Calu3 (cell line): ENCODE data around the gene KLHDC10. TPM values are rescaled to one million over a fixed set of nuclear protein-coding genes. Genes with fewer than 3 reads are reported as not detected.

ENCODE experiments used
- BruUV-seq: library from RNA; stranded (reverse); fragments of 400-500 nt; replicated peaks from 2 replicates; lab custom pipeline; 2021; lab: Mats Ljungman, UMichigan
- CTCF ChIA-PET: fragments of 300-600 bp; sonication (Branson Sonifier 250); formaldehyde crosslinking; loops from one replicate; lab custom pipeline; 2022; ENCODE audit warnings: antibody characterized with exemption; lab: Charles Lee
- DNase-seq: peaks from one replicate; pipeline ENCODE4 v3.0.0; 2022
- H3K27ac Mint-ChIP-seq: one replicate; pipeline ENCODE4 v1.8.0; 2022; ENCODE audit warnings: mixed read lengths; ENCODE audit not compliant: unreplicated experiment
- H3K27me3 Mint-ChIP-seq: one replicate; pipeline ENCODE4 v1.8.0; 2022; ENCODE audit warnings: mixed read lengths; ENCODE audit not compliant: unreplicated experiment
- H3K36me3 Mint-ChIP-seq: one replicate; pipeline ENCODE4 v1.8.0; 2022; ENCODE audit warnings: mild to moderate bottlenecking, moderate library complexity, mixed read lengths; ENCODE audit not compliant: insufficient read depth, unreplicated experiment
- H3K4me1 Mint-ChIP-seq: one replicate; pipeline ENCODE4 v1.8.0; 2022; ENCODE audit warnings: mild to moderate bottlenecking, low read depth, mixed read lengths; ENCODE audit not compliant: unreplicated experiment
- H3K4me3 Mint-ChIP-seq: one replicate; pipeline ENCODE4 v1.8.0; 2022; ENCODE audit warnings: mild to moderate bottlenecking, low read depth, moderate library complexity, mixed read lengths; ENCODE audit not compliant: unreplicated experiment
- H3K9me3 Mint-ChIP-seq: one replicate; pipeline ENCODE4 v1.8.0; 2022; ENCODE audit warnings: low read depth, mixed read lengths; ENCODE audit not compliant: unreplicated experiment
- CTCF ChIP-seq: fragments of 200-600 bp; IDR thresholded peaks from one replicate; pipeline ENCODE4 v1.8.0; 2022; ENCODE audit warnings: antibody characterized with exemption; ENCODE audit not compliant: unreplicated experiment
- intact Hi-C: fragments of 100-400 bp; cut with micrococcal nuclease; formaldehyde crosslinking; loops from one replicate; pipeline ENCODE4 v1.10.0; 2022; ENCODE audit not compliant: unreplicated experiment
- total RNA-seq: library from RNA; stranded (reverse); gene quantifications from 2 replicates; pipeline ENCODE4 v1.2.3, GENCODE V29; 2022

The KLHDC10 gene
- total RNA-seq, 1 experiment from 2014 or later = 35.3 TPM

DNA sequence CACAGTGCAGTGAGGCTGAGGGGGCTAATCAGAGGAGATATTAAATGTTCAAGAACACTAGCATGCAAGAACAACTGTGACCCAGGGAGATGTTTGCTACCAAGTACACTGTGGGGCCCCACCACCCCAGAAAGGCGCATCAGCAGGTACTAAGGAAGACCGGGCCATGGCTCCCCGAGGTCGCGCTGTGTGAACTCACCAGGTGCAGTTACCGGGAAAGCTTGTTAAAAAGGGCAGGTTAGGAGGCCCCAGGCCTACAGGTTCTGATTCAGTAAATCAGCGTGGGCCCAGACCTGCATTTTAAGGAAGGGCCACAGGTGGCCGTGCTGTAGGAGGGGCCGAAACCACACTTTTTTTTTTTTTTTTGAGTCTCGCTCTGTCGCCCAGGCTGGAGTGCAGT is 80.3 kb downstream of the KLHDC10 start:
- no peaks in the 10 kb centered on the region for H3K4me1 Mint-ChIP-seq
- H3K27ac Mint-ChIP-seq = no peak overlapping the region
- no peak overlapping the region for H3K4me3 Mint-ChIP-seq
- intact Hi-C loops = loop anchor here (5.0 kb wide), 1 partner anchor 78 kb away; the partner anchor contains the start of gene KLHDC10
- CTCF ChIA-PET = no interaction called here
- H3K27me3 Mint-ChIP-seq = no peaks in the 10 kb centered on the region
- no peak for TF ChIP-seq CTCF
- H3K36me3 Mint-ChIP-seq = no peaks in the 10 kb centered on the region
- no peak for DNase-seq
- BruUV-seq = no TSS peak
- no peaks in the 10 kb centered on the region for H3K9me3 Mint-ChIP-seq

GRCh38 chr7:130151591-130152492 is 81.5 kb downstream of the KLHDC10 start:
- no peak for DNase-seq
- CTCF ChIA-PET = no interaction called here
- Mint-ChIP-seq H3K4me1 (no peaks in the 10 kb centered on the region), H3K27me3 (no peaks in the 10 kb centered on the region), H3K9me3 (no peaks in the 10 kb centered on the region), H3K36me3 (no peaks in the 10 kb centered on the region), H3K27ac (no peak overlapping the region), H3K4me3 (no peak overlapping the region)
- no peak for TF ChIP-seq CTCF
- no TSS peak for BruUV-seq
- intact Hi-C loops = loop anchor here (5.0 kb wide), 1 partner anchor 80 kb away; the partner anchor contains the start of gene KLHDC10

DNA sequence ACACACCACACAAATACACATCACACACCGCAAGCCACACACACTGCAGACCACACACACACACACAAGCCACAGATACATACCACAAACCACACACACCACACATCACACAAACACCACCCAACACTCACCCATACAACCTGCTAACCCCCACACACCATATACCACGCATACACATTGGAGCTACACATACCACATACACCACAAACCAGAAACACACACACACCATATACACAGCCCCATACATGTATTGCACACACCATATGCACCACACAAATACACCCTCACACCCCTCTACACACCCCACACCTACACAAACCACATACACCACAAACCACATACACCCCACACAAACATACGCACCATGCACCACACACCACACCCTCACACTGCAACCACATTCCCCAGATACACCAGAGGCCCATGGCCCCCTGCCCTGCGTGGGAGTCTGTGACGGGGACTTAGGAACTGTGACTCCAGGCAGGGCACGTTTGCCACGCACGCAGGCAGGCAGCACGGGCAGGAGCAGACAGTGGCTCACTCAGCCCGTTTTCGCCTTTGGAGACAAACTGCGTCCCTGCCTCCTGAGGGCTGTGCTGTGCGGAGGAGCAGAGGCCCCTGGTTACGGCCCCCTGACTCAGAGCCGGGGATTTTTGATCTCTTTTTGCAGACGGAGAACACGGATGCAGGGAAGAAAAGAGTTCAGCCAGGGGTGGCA is 82.3 kb downstream of the KLHDC10 start:
- intact Hi-C loops = loop anchor here (5.0 kb wide), 1 partner anchor 80 kb away; the partner anchor contains the start of gene KLHDC10
- no peaks in the 10 kb centered on the region for H3K36me3 Mint-ChIP-seq
- no peak overlapping the region for H3K4me3 Mint-ChIP-seq
- DNase-seq = no peak
- BruUV-seq = no TSS peak
- CTCF ChIA-PET = no interaction called here
- H3K9me3 Mint-ChIP-seq = no peaks in the 10 kb centered on the region
- no peak for TF ChIP-seq CTCF
- no peaks in the 10 kb centered on the region for H3K27me3 Mint-ChIP-seq
- H3K4me1 Mint-ChIP-seq = no peaks in the 10 kb centered on the region
- H3K27ac Mint-ChIP-seq = no peak overlapping the region

DNA sequence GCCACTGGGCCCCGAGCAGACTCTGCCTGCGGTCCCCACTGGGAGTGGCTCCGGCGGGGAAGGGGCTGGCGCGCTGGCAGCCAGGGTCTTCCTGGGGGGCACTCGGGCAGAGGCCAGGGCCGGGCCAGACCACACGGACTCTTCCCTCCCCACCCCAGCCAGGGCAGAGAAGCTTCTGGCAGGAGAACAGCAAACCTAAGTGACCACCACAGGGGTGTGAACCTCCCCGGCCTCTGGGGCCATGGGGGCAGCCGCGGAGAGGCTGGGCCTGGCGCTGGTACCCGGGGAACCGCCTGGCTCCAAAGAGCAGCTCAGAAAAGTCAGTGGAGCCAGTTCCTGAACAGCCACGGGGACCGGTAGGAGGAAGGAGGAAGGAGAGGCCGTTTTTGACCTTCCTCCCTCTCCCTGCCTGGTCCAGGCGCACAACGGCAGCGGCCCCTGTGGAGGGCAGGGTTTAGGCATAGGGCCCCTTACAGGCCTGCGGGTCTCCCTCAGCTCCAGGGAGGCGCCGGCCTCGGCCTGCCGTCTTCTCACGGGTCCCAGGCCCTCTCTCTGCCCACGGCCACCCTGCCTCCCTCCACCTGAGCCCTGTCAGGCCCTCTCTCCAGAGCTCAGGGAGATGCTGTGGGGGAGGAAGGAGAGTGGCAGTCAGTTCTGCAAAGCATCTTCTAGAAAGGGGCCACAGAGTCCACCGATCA is 83.0 kb downstream of the KLHDC10 start:
- Mint-ChIP-seq H3K4me3 (no peak overlapping the region), H3K27ac (no peak overlapping the region), H3K9me3 (no peaks in the 10 kb centered on the region), H3K27me3 (no peaks in the 10 kb centered on the region), H3K36me3 (peaks cover 3% of the 10 kb centered on the region), H3K4me1 (no peaks in the 10 kb centered on the region)
- BruUV-seq = no TSS peak
- intact Hi-C loops = loop anchor here (5.0 kb wide), 1 partner anchor 81 kb away; the partner anchor contains the start of gene KLHDC10
- DNase-seq = no peak
- TF ChIP-seq CTCF = no peak
- CTCF ChIA-PET = interaction anchor here (0.6 to 1.8 kb wide), 2 partner anchors 57 to 81 kb away, joined by 3 to 7 read pairs; no protein-coding TSS in a partner anchor
